ENCODE results near the gene ZBTB48.
"Not testable (repeated sequence)": the region's sequence is repeated elsewhere in the genome, so short reads cannot be mapped to it uniquely, and the experiment has no call there.

Gene ZBTB48

GRCh38 chr1:6579374-6580118 is at the start of gene ZBTB48:
TSS of gene ZBTB48 (plus strand) at chr1:6579994. CDS start at chr1:6580610, 616 bp downstream.
- peak; percentile 90 to 96 for DNase-seq

GRCh38 chr1:6530504-6531160 is 49.2 kb upstream of the ZBTB48 start:
- DNase-seq: no peak

GRCh38 chr1:6531996-6532395 is 47.8 kb upstream of the ZBTB48 start:
- DNase-seq: no peak

GRCh38 chr1:6534248-6534822 is 45.5 kb upstream of the ZBTB48 start:
- no peak for DNase-seq

GRCh38 chr1:6535214-6535613 is 44.6 kb upstream of the ZBTB48 start:
- DNase-seq: no peak

GRCh38 chr1:6536291-6536690 is 43.5 kb upstream of the ZBTB48 start:
- no peak for DNase-seq

GRCh38 chr1:6538956-6539355 is 40.8 kb upstream of the ZBTB48 start:
- DNase-seq: no peak

- DNase-seq: no peak
Measured at GRCh38 chr1:6544831-6545230, 35.0 kb upstream of the ZBTB48 start.

- DNase-seq: no peak
Measured at GRCh38 chr1:6545276-6546112, 34.3 kb upstream of the ZBTB48 start.

GRCh38 chr1:6546326-6546725 is 33.5 kb upstream of the ZBTB48 start:
- DNase-seq: no peak

GRCh38 chr1:6547301-6547700 is 32.5 kb upstream of the ZBTB48 start:
- no peak for DNase-seq

- peak; percentile 83 to 84 for DNase-seq
Measured at GRCh38 chr1:6554031-6554906, 25.5 kb upstream of the ZBTB48 start, which contains the start of gene NOL9. TSS of gene NOL9 (minus strand) at chr1:6554513. CDS start at chr1:6554502, 11 bp downstream.

- no peak for DNase-seq
Measured at GRCh38 chr1:6554907-6555778, 24.7 kb upstream of the ZBTB48 start, which contains the start of gene TAS1R1. TSS of gene TAS1R1 (plus strand) at chr1:6555307. CDS start at chr1:6555374, 67 bp downstream.

- DNase-seq: no peak
Measured at GRCh38 chr1:6557597-6557996, 22.2 kb upstream of the ZBTB48 start.

GRCh38 chr1:6559161-6559560 is 20.6 kb upstream of the ZBTB48 start:
- DNase-seq: not testable (repeated sequence)

GRCh38 chr1:6560267-6560666 is 19.5 kb upstream of the ZBTB48 start:
- DNase-seq: no peak

- no peak for DNase-seq
Measured at GRCh38 chr1:6569033-6569432, 10.8 kb upstream of the ZBTB48 start.

GRCh38 chr1:6570100-6570499 is 9.7 kb upstream of the ZBTB48 start:
- no peak for DNase-seq

GRCh38 chr1:6570987-6571386 is 8.8 kb upstream of the ZBTB48 start:
- no peak for DNase-seq

- no peak for DNase-seq
Measured at GRCh38 chr1:6572653-6573383, 7.0 kb upstream of the ZBTB48 start.

All from NCI-H187 (cell line).